Fibroblast of villous mesenchyme (primary cell): Measurements from ENCODE around the gene BICRAL. TPM values are rescaled to one million over a fixed set of nuclear protein-coding genes. Genes with fewer than 3 reads are reported as not detected.
A peak's percentile ranks its signal among the peaks of the same experiment; 100 is the strongest.
"Not testable (repeated sequence)": the region's sequence is repeated elsewhere in the genome, so short reads cannot be mapped to it uniquely, and the experiment has no call there.

Experiments
- DNase-seq: peaks from one replicate; pipeline ENCODE4 v3.0.0-alpha.2; 2010; ENCODE audit warnings: low read depth
- H3K4me3 ChIP-seq: 2 replicates; pipeline ENCODE4 v1.5.1; 2011; ENCODE audit warnings: low read depth, mild to moderate bottlenecking, low read length
- CTCF ChIP-seq: IDR thresholded peaks from 2 replicates; pipeline ENCODE4 v1.5.1; 2012; ENCODE audit warnings: low read depth, mild to moderate bottlenecking, low read length; ENCODE audit not compliant: insufficient read depth
- total RNA-seq: library from RNA; depleted of rRNA; stranded (reverse); fragments of >200 nt; gene quantifications from 2 replicates; pipeline ENCODE4 v1.2.3, GENCODE V29; 2012

The BICRAL gene
- total RNA-seq, 1 donor: 5.6 TPM

- no peak for DNase-seq
- TF ChIP-seq CTCF: no peak
- H3K4me3 ChIP-seq: no peak overlapping the region
These were observed 13.8 kb downstream of the BICRAL start for GRCh38 chr6:42795651-42796050.

GRCh38 chr6:42796171-42796570 lies 14.3 kb downstream of the BICRAL start:
- no peak for TF ChIP-seq CTCF
- no peak overlapping the region for H3K4me3 ChIP-seq
- no peak for DNase-seq

GRCh38 chr6:42797696-42798095 lies 15.8 kb downstream of the BICRAL start:
- DNase-seq, H3K4me3 ChIP-seq: not testable (repeated sequence)

GRCh38 chr6:42805297-42805861 lies 23.5 kb downstream of the BICRAL start:
- TF ChIP-seq CTCF: no peak
- no peak for DNase-seq
- H3K4me3 ChIP-seq: no peak overlapping the region

- not testable (repeated sequence) for H3K4me3 ChIP-seq, DNase-seq
These were observed 24.5 kb downstream of the BICRAL start for GRCh38 chr6:42806359-42806758.

- no peak overlapping the region for H3K4me3 ChIP-seq
- DNase-seq: peak; percentile 27
- TF ChIP-seq CTCF: no peak
These were observed 26.9 kb downstream of the BICRAL start for GRCh38 chr6:42808492-42809483.

- no peak overlapping the region for H3K4me3 ChIP-seq
- TF ChIP-seq CTCF: no peak
- DNase-seq: no peak
These were observed 31.3 kb downstream of the BICRAL start for GRCh38 chr6:42813074-42813645.
